ENCODE results near the gene SLC4A4.
A peak's percentile ranks its signal among the peaks of the same experiment; 100 is the strongest.

Gene SLC4A4

DNA sequence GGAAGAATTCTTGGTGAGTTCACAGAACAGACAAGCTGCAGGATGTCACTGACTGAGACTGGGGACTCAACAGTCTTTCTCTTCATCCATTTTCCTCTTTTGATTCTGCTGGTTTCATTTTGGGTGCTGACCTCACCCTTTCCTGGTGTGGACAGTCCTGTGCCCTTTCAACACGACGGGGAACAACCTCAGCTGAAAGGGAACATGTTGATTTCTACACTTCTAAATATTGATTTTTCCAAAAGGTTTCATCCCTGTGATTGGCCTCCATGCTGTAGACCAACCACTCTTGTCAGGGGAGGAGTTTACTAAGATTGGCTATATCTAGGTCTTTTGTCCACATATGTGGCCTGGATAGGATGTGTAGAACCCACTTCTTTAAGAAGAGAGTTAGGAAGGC is 91.8 kb downstream of the SLC4A4 start:
- Histone ChIP-seq H3K79me2 (ENCODE audit: insufficient read depth, low read depth) (no peaks in the 10 kb centered on the region), H3K27me3 (ENCODE audit: insufficient read depth, low read depth) (no peaks in the 10 kb centered on the region), H4K20me1 (ENCODE audit: insufficient read depth) (no peaks in the 10 kb centered on the region), H3K9ac (no peak overlapping the region), H3K36me3 (ENCODE audit: insufficient read depth) (no peaks in the 10 kb centered on the region), H3K4me1 (ENCODE audit: low read depth, poor library complexity, severe bottlenecking) (no peaks in the 10 kb centered on the region), H3K4me2 (no peak overlapping the region), H2AFZ (ENCODE audit: low read depth) (no peak overlapping the region), H3K27ac (no peak overlapping the region), H3K4me3 (IDR thresholded peaks at IDR 0.05; ENCODE audit: insufficient read depth, low read depth, low read length) (no peak overlapping the region)
- TF ChIP-seq, protein P1, sequence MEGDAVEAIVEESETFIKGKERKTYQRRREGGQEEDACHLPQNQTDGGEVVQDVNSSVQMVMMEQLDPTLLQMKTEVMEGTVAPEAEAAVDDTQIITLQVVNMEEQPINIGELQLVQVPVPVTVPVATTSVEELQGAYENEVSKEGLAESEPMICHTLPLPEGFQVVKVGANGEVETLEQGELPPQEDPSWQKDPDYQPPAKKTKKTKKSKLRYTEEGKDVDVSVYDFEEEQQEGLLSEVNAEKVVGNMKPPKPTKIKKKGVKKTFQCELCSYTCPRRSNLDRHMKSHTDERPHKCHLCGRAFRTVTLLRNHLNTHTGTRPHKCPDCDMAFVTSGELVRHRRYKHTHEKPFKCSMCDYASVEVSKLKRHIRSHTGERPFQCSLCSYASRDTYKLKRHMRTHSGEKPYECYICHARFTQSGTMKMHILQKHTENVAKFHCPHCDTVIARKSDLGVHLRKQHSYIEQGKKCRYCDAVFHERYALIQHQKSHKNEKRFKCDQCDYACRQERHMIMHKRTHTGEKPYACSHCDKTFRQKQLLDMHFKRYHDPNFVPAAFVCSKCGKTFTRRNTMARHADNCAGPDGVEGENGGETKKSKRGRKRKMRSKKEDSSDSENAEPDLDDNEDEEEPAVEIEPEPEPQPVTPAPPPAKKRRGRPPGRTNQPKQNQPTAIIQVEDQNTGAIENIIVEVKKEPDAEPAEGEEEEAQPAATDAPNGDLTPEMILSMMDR (conservative IDR thresholded peaks at IDR 0.05; ENCODE audit: low read depth, low read length), result no peak

- Histone ChIP-seq H3K4me3 (IDR thresholded peaks at IDR 0.05; ENCODE audit: insufficient read depth, low read depth, low read length) (no peak overlapping the region), H3K9ac (no peak overlapping the region), H3K4me2 (no peak overlapping the region), H3K79me2 (ENCODE audit: insufficient read depth, low read depth) (no peaks in the 10 kb centered on the region), H3K4me1 (ENCODE audit: low read depth, poor library complexity, severe bottlenecking) (peaks cover 44% of the 10 kb centered on the region), H3K36me3 (ENCODE audit: insufficient read depth) (no peaks in the 10 kb centered on the region), H3K27ac (no peak overlapping the region), H4K20me1 (ENCODE audit: insufficient read depth) (no peaks in the 10 kb centered on the region), H3K27me3 (ENCODE audit: insufficient read depth, low read depth) (no peaks in the 10 kb centered on the region), H2AFZ (ENCODE audit: low read depth) (no peak overlapping the region)
- TF ChIP-seq, protein P1 (conservative IDR thresholded peaks at IDR 0.05; ENCODE audit: low read depth, low read length), result no peak
These were observed 101.8 kb downstream of the SLC4A4 start for GRCh38 chr4:71440612-71441011.

- Histone ChIP-seq H2AFZ (ENCODE audit: low read depth) (0 out of 2 replicates have a peak overlapping the region, but pooled peaks have one; percentile 10), H4K20me1 (ENCODE audit: insufficient read depth) (no peaks in the 10 kb centered on the region), H3K27ac (no peak overlapping the region), H3K79me2 (ENCODE audit: insufficient read depth, low read depth) (no peaks in the 10 kb centered on the region), H3K4me1 (ENCODE audit: low read depth, poor library complexity, severe bottlenecking) (peaks cover 52% of the 10 kb centered on the region), H3K27me3 (ENCODE audit: insufficient read depth, low read depth) (no peaks in the 10 kb centered on the region), H3K9ac (no peak overlapping the region), H3K4me3 (IDR thresholded peaks at IDR 0.05; ENCODE audit: insufficient read depth, low read depth, low read length) (no peak overlapping the region), H3K36me3 (ENCODE audit: insufficient read depth) (no peaks in the 10 kb centered on the region), H3K4me2 (peak overlapping the region; percentile 47)
- TF ChIP-seq, protein P1 (conservative IDR thresholded peaks at IDR 0.05; ENCODE audit: low read depth, low read length), result no peak
These were observed 102.7 kb downstream of the SLC4A4 start for GRCh38 chr4:71441186-71442169.

GRCh38 chr4:71442336-71442735 is 103.5 kb downstream of the SLC4A4 start:
- Histone ChIP-seq H2AFZ (ENCODE audit: low read depth) (no peak overlapping the region), H3K4me1 (ENCODE audit: low read depth, poor library complexity, severe bottlenecking) (peaks cover 61% of the 10 kb centered on the region), H3K9ac (no peak overlapping the region), H3K79me2 (ENCODE audit: insufficient read depth, low read depth) (no peaks in the 10 kb centered on the region), H3K27me3 (ENCODE audit: insufficient read depth, low read depth) (no peaks in the 10 kb centered on the region), H3K4me3 (IDR thresholded peaks at IDR 0.05; ENCODE audit: insufficient read depth, low read depth, low read length) (no peak overlapping the region), H3K4me2 (peak overlapping the region; percentile 47; the same call in 1 of the 2 replicates), H3K27ac (no peak overlapping the region), H3K36me3 (ENCODE audit: insufficient read depth) (no peaks in the 10 kb centered on the region), H4K20me1 (ENCODE audit: insufficient read depth) (no peaks in the 10 kb centered on the region)
- TF ChIP-seq, protein P1 (conservative IDR thresholded peaks at IDR 0.05; ENCODE audit: low read depth, low read length), result no peak

Data from KMS-11 (cell line).